Progenitor cell of endocrine pancreas (in vitro differentiated cells): Measurements from ENCODE around the gene DOCK4. TPM values are rescaled to one million over a fixed set of nuclear protein-coding genes. Genes with fewer than 3 reads are reported as not detected.
A peak's percentile ranks its signal among the peaks of the same experiment; 100 is the strongest.

Experiments
- DNase-seq: peaks from one replicate; pipeline ENCODE4 v3.0.0; 2021; ENCODE audit warnings: low spot score; ENCODE audit not compliant: unreplicated experiment
- H3K27ac Mint-ChIP-seq: 2 replicates; pipeline ENCODE4 v1.8.0; 2021; ENCODE audit warnings: mild to moderate bottlenecking, moderate library complexity, mixed read lengths
- H3K27me3 Mint-ChIP-seq: 2 replicates; pipeline ENCODE4 v1.8.0; 2021; ENCODE audit warnings: mixed read lengths
- H3K36me3 Mint-ChIP-seq: 2 replicates; pipeline ENCODE4 v1.8.0; 2022; ENCODE audit warnings: mixed read lengths; ENCODE audit not compliant: insufficient read depth
- H3K4me1 Mint-ChIP-seq: 2 replicates; pipeline ENCODE4 v1.8.0; 2021; ENCODE audit warnings: low read depth, mixed read lengths
- H3K4me3 Mint-ChIP-seq: 2 replicates; pipeline ENCODE4 v1.8.0; 2021; ENCODE audit warnings: low read depth, mild to moderate bottlenecking, moderate library complexity, mixed read lengths
- H3K9me3 Mint-ChIP-seq: 2 replicates; pipeline ENCODE4 v1.8.0; 2021; ENCODE audit warnings: low read depth, mixed read lengths
- CTCF ChIP-seq: fragments of 200-600 bp; sonication (generic); IDR thresholded peaks from one replicate; pipeline ENCODE4 v1.5.0; 2021; ENCODE audit warnings: antibody characterized with exemption, mild to moderate bottlenecking; ENCODE audit not compliant: unreplicated experiment
- total RNA-seq: library from RNA; stranded (reverse); gene quantifications from 2 replicates; pipeline ENCODE4 v1.2.1, GENCODE V29; 2021

The DOCK4 gene
- total RNA-seq, 1 donor from 2014 or later: 28.8 TPM

- H3K9me3 Mint-ChIP-seq: peaks cover 4% of the 10 kb centered on the region
- peaks cover 3% of the 10 kb centered on the region for H3K36me3 Mint-ChIP-seq
- H3K4me3 Mint-ChIP-seq: no peak overlapping the region
- TF ChIP-seq CTCF: no peak
- H3K27me3 Mint-ChIP-seq: no peaks in the 10 kb centered on the region
- no peak overlapping the region for H3K27ac Mint-ChIP-seq
- H3K4me1 Mint-ChIP-seq: peaks cover 9% of the 10 kb centered on the region
- DNase-seq: no peak
Observed at GRCh38 chr7:112125250-112125649, 80.9 kb downstream of the DOCK4 start.

- H3K9me3 Mint-ChIP-seq: peaks cover 4% of the 10 kb centered on the region
- H3K36me3 Mint-ChIP-seq: peaks cover 3% of the 10 kb centered on the region
- peaks cover 3% of the 10 kb centered on the region for H3K4me1 Mint-ChIP-seq
- no peaks in the 10 kb centered on the region for H3K27me3 Mint-ChIP-seq
- TF ChIP-seq CTCF: no peak
- no peak overlapping the region for H3K4me3 Mint-ChIP-seq
- DNase-seq: no peak
- H3K27ac Mint-ChIP-seq: no peak overlapping the region
Observed at GRCh38 chr7:112124061-112124766, 82.0 kb downstream of the DOCK4 start.

- TF ChIP-seq CTCF: no peak
- peaks cover 3% of the 10 kb centered on the region for H3K36me3 Mint-ChIP-seq
Observed at GRCh38 chr7:112122798-112123197, 83.4 kb downstream of the DOCK4 start.

GRCh38 chr7:112122144-112122543 lies 84.1 kb downstream of the DOCK4 start:
- H3K9me3 Mint-ChIP-seq: peaks cover 4% of the 10 kb centered on the region
- peaks cover 3% of the 10 kb centered on the region for H3K36me3 Mint-ChIP-seq
- H3K27ac Mint-ChIP-seq: no peak overlapping the region
- no peak for TF ChIP-seq CTCF
- DNase-seq: no peak
- H3K4me3 Mint-ChIP-seq: no peak overlapping the region
- H3K27me3 Mint-ChIP-seq: no peaks in the 10 kb centered on the region
- H3K4me1 Mint-ChIP-seq: peaks cover 5% of the 10 kb centered on the region

More at GRCh38 chr7:112122798-112123197, 83.4 kb downstream of the DOCK4 start:
- Mint-ChIP-seq H3K9me3 (peaks cover 4% of the 10 kb centered on the region), H3K27me3 (no peaks in the 10 kb centered on the region), H3K4me1 (peaks cover under 1% of the 10 kb centered on the region), H3K4me3 (no peak overlapping the region), H3K27ac (no peak overlapping the region)
- no peak for DNase-seq

- Mint-ChIP-seq H3K27ac (peak overlapping the region; percentile 6), H3K4me3 (no peak overlapping the region), H3K36me3 (peaks cover 2% of the 10 kb centered on the region), H3K27me3 (no peaks in the 10 kb centered on the region), H3K9me3 (peaks cover 2% of the 10 kb centered on the region), H3K4me1 (peaks cover 11% of the 10 kb centered on the region)
- TF ChIP-seq CTCF: no peak
- no peak for DNase-seq
Observed at GRCh38 chr7:112121318-112121717, 84.9 kb downstream of the DOCK4 start.
